Activated gamma-delta T cell (primary cell): ENCODE measurements around the gene PCDH19.

Experiments
- DNase-seq: peaks from one replicate; lab custom pipeline; 2025; lab: John Stamatoyannopoulos, UW

PCDH19 gene

DNA sequence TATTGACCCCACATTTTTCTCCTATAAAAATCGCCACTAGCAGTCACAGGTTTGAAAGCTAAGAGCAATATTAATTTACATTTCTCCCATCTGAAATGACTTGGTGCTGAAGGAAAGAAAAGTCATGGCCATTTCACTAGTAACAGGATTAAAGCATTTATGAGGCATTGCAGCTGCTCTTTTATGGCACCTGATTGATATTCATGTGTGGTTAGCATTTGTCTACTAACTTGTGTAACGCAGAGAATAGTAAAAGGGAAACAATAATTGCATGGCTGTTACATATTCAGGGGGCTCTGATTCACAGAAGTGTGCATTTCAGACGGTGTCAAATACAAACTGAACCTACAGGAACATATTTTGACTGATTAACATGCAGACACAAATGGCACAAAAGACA is 5.2 kb downstream of the PCDH19 start:
- no peak for DNase-seq

DNA sequence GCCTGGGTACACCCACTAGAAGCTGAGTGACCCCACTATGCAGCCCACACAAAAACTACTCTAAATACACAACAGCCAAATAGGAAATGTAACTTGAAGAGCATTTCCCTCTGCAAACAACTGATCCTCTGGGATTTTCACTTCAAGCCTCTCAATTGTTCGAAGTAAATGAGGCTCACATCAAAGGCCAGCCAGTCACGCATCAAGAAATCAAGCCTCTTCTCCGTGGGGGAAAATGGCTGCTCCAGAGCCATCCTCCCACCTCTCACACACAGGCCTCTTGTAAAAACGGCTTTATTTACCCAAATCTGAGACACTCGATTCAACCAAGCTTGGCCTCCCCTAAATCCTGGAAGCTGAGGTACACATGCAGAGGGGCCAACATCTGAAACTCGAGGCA is 14.3 kb downstream of the PCDH19 start:
- DNase-seq, result no peak

DNA sequence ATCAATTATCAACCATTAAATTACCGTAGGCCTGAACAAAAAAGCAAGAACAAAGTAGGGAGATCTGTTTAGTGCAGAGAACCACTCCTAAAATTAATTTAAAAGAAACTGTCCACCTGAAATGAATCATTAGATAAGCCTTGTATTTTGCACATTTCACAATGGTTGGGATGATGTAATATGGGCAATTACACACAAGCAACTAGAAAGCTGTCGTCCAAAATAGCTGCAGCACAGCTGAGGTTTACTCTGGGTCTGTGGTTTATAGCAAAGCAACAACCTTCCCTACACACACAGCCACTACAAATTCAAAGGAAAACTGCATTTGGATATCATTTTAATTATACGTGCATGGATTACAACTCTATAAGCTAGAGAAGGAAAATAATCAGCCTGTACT is 28.5 kb downstream of the PCDH19 start:
- DNase-seq, result no peak

DNA sequence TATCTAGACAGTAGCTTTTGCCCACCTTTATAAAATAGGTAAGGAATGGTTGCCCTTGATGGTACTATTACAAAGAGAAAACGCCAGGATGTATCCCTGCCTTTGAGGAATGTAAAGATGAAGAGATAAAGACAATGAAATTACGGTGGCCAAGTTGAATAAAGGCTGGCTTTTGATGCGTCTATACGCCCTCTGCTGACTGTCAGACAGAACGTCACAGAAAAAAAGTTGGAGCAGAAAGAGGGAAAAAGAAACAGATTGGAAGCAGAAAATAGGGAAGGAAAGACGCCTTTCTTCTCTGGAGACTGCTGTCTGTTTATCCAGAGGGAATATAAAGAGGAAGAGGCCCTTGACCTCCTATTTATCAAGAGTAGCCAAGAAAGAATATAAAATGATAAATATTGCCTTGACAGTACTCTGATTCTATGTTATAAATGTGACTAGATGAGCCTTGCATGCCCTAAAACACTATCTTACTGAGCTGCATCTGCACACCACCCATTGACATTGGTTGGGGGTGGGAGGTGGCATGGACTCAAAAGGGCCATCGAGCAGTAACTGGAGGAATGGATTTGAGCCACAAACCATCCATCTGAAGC is 30.6 kb downstream of the PCDH19 start:
- no peak for DNase-seq

DNA sequence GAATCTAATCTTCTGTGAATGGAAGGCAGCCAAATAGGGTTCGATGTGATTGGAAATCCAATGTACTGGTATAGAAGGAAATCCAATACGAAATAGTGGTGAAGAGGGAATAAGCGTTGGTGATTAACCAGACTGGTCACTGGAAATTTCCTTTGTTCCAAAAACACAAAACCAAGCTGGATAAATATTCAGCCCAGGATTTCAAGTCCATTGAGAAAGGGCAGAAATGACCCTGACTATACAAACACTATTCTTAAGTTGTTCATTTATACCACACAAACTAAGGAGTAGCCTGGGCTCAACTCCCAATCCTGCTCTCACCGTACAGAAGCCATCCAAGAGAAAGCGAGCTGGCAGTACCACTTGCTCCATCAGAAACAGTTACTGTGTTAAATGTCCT is 32.2 kb downstream of the PCDH19 start:
- no peak for DNase-seq

GRCh38 chrX:100376576-100376975 is 33.5 kb downstream of the PCDH19 start:
- DNase-seq, result no peak

- DNase-seq, result no peak
These were observed 36.4 kb downstream of the PCDH19 start for GRCh38 chrX:100373673-100374072.

GRCh38 chrX:100368167-100368566 is 41.9 kb downstream of the PCDH19 start:
- no peak for DNase-seq

GRCh38 chrX:100363896-100364295 is 46.2 kb downstream of the PCDH19 start:
- DNase-seq, result no peak

- no peak for DNase-seq
These were observed 51.3 kb downstream of the PCDH19 start for GRCh38 chrX:100358766-100359165.

GRCh38 chrX:100356351-100356896 is 53.6 kb downstream of the PCDH19 start:
- DNase-seq, result no peak

GRCh38 chrX:100355680-100356079 is 54.4 kb downstream of the PCDH19 start:
- DNase-seq, result no peak

GRCh38 chrX:100353326-100353725 is 56.7 kb downstream of the PCDH19 start:
- no peak for DNase-seq

DNA sequence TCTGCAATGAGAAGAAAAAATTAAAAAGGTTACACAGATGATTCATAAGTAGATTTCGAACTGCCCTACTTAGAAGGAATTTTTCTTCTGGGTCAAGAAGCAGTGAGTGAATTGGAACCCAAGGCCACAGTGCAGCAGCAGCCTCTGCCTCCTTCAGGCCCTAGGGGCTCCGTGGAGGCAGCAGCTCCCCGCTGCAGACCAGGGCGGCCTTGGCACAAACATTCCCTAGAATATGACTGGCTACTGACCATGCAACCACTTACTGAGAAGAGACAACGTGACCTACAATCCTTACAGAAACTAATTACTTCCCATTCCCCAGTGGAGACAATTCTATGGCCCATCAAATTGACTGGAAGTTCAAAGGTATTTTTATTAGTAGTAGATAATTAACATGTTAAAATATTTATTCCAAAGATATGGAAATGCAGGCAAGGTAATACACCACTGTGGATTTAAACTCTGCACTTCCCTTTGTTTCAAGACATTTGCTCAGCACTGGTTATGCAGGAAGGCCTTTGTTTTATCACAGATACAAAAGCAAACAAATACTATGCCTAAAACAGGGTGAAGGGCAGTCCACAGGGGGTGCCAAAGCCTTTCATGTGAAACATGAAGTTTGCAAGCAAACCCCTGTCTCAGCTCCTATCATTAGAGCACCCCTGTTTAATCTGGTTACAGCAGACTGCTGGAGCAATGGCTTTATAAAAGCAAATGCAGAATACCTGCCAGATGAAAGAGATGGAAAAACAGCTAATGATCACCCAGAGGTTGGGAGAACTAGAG is 59.2 kb downstream of the PCDH19 start:
- DNase-seq, result no peak

GRCh38 chrX:100349391-100349790 is 60.7 kb downstream of the PCDH19 start:
- DNase-seq, result no peak

DNA sequence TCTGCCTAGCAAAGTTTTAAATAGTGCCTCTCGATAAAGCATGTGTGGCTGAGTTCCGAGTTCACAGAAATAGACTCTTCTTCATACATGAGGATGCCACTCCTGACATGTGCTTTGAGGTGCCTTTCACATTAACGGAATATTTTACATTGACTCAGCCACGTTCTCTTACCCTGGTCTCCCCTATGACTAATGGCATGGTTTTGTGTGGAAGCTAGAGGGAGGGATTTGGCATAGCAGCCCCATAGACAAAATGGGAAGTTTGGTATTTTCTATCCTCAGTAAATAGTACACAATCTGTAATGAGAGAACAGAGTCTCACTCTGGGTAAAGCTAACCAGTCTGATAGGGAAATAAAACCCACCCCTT is 68.9 kb downstream of the PCDH19 start:
- DNase-seq, result no peak

GRCh38 chrX:100340491-100341141 is 69.5 kb downstream of the PCDH19 start:
- DNase-seq, result no peak

GRCh38 chrX:100328351-100328750 is 81.7 kb downstream of the PCDH19 start:
- no peak for DNase-seq

DNA sequence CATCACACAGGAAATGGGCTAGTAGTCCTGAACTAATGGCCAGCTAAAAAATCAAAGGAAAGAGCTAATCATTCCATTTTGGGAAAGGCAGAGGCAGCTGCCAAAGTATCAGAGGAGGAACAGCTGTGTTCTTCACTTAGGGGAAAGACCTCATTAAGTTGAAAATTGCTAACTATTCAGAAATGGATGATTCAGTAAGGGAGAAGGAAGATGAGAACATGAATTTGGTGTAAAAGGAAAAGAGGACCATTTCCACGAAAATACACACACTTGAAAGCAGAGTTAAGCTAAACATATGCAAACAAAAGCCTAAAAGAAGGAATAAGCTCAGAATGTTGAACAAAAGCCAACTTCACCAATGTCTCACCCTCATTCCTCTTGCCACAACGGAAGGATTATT is 90.4 kb downstream of the PCDH19 start:
- DNase-seq, result no peak

DNA sequence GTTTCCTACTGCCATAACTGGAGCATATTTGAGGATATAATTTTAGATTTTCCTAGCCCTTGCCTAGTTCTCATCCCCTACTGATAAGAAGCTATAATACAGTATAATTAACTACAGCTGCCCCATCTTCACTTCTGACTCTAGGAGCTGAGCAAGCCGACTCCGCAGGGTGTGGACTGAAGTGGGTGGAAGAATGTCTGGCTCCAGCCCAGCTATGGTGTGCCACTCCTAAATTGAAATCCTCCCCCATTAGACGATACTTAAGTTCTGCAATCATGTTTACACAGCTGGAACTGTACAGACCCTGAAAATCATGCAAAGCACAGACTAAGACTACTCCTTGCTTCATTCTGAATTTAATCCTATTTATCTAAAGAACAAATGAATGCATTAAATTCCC is 93.1 kb downstream of the PCDH19 start:
- DNase-seq, result no peak

- DNase-seq, result no peak
These were observed 94.5 kb downstream of the PCDH19 start for GRCh38 chrX:100315566-100315965.

DNA sequence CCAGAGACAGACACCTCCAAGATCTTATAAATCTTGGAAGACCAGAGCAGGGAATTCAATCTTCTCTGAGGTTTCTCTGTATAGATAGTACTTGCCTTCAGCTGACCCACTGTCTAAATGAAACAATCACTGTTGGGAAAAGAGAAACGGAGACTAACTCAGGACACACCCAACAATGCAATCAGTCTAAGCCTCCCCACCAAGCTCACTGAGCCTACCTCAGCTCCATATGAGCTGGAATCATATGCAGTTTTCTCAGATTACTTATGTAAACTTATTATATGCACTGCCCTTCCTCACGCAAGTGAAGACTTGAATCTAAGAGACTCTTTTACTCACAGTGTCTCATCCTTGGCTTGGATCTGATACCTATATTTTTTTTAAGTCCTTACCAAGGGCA is 110.5 kb downstream of the PCDH19 start:
- no peak for DNase-seq

- DNase-seq, result no peak
These were observed 112.3 kb downstream of the PCDH19 start for GRCh38 chrX:100297728-100298127.
